Measurements from ENCODE around the gene POLN.

POLN gene

DNA sequence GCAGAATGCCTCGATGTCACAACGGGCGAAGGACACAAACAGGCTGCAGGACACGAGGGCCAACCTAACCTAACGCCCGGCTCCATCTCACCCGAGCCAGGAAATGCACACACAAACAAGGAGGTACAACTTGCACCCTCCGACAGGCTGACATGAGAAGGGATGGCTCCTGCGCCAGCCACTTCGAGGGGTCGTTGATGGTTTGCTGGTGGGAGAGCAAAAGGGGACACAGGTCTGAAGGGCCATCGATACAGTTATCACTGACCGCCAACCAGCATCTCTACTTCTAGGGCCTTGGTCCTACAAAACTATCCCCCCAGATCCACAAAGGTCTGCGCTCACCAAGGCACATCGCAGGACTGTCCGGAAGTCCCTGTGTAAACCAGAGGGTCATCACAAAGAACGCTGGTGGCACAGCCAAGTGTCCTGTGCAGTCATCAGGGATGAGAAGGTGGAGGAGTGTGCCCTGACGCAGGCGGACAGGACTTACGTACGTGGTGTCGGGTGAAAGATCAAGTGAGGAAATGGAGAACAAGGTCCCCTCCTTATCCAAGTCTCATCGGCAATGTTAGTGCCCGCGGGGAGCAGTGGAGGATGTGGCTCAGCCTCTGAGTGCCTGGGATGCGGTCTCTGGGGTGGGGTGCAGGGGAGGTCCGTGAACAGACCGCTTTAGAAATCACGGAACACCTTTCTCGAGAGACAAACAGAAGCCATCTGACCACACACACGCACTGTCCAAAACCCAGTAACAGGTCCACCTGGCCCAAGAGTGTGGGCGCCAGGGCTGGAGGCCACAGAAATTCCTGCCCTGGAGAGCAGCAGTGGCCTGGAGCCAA, 13.0 kb upstream of the POLN start:
- intact Hi-C loops (cut with micrococcal nuclease) = no loop called here
- H3K4me1 Mint-ChIP-seq (ENCODE audit: low read depth) = peaks cover 31% of the 10 kb centered on the region
- no peak overlapping the region for H3K4me3 Mint-ChIP-seq
- no peaks in the 10 kb centered on the region for H3K9me3 Mint-ChIP-seq
- H3K27me3 Mint-ChIP-seq = no peaks in the 10 kb centered on the region
- H3K36me3 Mint-ChIP-seq (ENCODE audit: low read depth) = peaks cover 100% of the 10 kb centered on the region
- no peak overlapping the region for H3K27ac Mint-ChIP-seq

DNA sequence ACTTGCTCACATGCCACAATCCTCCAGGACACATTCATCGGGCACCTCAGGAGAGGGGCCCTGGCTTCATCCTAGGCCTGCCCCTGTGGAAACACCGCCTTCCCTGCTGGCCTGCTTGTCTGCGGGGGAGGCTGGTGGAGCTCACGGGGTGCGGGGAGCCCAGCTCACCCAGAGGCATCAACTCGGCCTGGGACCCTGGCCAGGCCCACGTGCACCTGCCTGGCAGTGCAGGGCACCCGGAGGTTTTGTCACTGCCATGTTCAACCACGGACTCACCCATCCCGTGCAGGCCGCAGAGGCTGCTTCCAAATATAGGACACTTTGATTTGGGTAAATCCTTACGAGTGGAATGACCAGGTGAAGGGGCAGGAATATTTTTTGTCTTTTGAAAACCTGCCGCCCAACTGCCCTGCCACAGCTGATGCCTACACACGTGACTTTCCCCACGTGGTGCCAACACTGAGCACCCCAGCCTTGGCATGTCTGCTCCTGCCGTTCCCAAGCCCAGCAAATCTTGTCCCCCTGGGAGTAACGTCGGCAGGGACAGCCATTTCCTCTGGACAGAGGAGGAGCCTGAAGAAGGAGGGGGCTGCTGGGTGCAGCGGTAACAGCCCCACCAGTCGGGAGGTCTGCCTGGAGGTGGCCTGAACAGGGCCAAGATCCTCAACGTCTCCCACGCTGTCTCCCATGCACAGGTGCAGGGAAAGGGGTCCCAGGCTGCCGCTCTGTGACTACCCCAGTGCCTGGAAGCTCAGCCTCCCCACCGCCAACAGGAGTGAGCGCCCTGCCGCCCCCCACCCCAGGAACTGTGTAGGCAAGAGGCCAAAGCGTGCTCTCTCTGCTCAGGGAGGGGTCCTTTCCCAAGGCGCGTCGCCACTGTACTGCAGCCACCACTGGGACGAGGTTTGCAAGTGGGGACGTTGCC, 11.5 kb upstream of the POLN start:
- Mint-ChIP-seq H3K4me1 (ENCODE audit: low read depth) (peaks cover 25% of the 10 kb centered on the region), H3K4me3 (no peak overlapping the region), H3K9me3 (no peaks in the 10 kb centered on the region), H3K27me3 (no peaks in the 10 kb centered on the region), H3K27ac (no peak overlapping the region), H3K36me3 (ENCODE audit: low read depth) (peaks cover 100% of the 10 kb centered on the region)
- intact Hi-C loops (cut with micrococcal nuclease) = no loop called here

DNA sequence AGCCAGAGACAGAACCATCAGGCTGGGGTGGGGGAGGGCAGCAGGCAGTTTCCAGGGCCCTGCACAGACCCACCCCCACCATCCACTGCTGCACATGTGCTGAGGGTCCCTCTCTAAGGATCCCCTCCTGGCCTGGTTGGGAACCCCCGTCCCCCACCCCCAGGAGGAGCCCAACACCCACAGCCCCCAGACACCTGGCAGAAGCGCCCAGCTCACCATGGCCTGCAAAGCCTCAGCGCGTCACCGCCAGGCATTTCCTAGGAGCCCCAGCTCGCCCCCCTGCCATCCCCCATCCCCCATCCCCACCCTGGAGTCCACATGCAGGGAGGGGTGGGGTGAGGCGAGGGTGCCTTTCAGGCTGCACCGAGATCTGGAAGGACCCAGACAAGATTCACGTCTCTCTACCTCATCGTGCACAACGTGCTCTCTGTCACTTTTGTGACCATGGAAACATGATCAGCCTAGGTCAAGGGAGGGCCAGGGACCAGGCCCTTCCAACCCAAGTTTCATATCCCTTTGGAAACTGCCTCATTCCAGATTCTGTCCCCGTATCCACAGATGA, 10.7 kb upstream of the POLN start:
- peaks cover 18% of the 10 kb centered on the region for H3K4me1 Mint-ChIP-seq (ENCODE audit: low read depth)
- intact Hi-C loops (cut with micrococcal nuclease) = no loop called here
- H3K9me3 Mint-ChIP-seq = no peaks in the 10 kb centered on the region
- no peaks in the 10 kb centered on the region for H3K27me3 Mint-ChIP-seq
- H3K36me3 Mint-ChIP-seq (ENCODE audit: low read depth) = peaks cover 100% of the 10 kb centered on the region
- no peak overlapping the region for H3K27ac Mint-ChIP-seq
- no peak overlapping the region for H3K4me3 Mint-ChIP-seq

DNA sequence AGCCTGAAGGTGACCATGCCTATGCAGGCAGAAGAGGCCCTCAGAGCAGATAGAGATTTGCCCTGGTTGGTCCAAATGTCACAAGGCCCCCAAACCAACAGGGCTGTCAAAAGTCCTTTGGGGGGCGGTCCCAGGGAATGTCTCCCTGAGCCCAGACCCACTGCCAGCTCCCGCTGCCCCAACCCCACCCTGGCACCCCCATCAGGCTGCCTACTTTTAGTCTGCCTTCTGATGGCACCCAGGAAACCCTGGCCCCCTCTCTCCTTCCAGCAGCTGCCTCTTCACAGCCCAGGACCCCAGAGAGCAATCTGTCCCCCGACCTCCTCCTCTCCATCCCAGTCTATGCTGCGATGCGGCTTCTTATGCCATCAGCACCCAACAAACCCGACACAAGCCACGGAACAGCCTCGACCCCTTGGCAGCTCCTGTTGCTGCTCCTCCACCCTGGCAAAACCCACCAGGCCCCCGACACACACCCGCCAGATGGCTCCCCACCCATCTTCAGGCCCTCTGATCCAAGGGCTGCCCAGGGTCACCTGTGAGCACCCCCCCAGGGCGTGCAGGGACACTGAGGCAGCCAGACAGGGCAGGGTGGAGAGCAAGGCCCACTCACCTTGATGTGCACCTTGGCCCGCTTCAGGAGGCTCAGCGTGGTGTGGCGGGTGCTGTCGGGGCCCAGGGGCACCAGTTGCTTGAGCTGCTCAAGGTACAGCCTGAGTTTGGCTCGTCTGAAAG, 10.0 kb upstream of the POLN start:
- Mint-ChIP-seq H3K4me1 (ENCODE audit: low read depth) (peaks cover 13% of the 10 kb centered on the region), H3K27me3 (no peaks in the 10 kb centered on the region), H3K9me3 (no peaks in the 10 kb centered on the region), H3K36me3 (ENCODE audit: low read depth) (peaks cover 100% of the 10 kb centered on the region), H3K4me3 (no peak overlapping the region), H3K27ac (no peak overlapping the region)
- intact Hi-C loops (cut with micrococcal nuclease) = no loop called here

DNA sequence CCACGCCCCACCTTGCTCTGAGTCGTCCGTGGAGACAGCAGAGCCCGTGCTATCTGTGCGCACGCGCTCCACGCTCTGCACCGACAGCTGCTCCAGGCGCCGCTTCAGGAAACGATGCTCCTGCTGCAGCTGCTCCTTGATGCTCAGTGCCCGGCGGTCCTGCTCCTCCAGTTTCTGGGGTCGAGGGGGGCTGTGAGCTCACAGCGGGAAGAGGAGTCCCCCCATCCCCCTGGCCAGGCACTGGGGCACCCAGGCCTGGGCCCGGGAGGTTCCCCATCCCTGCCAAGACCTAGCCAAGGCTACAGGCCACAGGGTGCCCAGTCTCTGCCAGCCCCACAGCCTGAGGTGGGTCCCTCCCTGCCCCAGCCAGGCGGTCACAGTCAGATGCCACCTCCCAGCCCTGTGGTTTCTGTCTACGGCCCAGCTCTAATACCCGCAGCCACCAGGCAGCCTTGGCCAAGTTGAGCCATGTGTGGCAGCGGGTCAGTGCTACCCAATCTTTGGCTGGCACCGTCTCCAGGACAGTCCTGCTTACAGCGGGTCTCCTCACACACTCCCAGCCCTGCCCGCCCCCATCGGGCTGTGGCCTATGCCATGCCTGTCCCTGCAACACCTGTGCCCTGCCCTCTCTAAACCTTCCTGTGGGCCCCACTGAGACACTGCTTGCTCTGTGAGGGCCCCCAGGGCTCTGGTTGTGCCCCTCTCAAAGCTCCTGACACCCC, 9.3 kb upstream of the POLN start:
- Mint-ChIP-seq H3K4me1 (ENCODE audit: low read depth) (peaks cover 15% of the 10 kb centered on the region), H3K27me3 (no peaks in the 10 kb centered on the region), H3K4me3 (no peak overlapping the region), H3K36me3 (ENCODE audit: low read depth) (peaks cover 98% of the 10 kb centered on the region), H3K9me3 (no peaks in the 10 kb centered on the region), H3K27ac (no peak overlapping the region)
- intact Hi-C loops (cut with micrococcal nuclease) = no loop called here

DNA sequence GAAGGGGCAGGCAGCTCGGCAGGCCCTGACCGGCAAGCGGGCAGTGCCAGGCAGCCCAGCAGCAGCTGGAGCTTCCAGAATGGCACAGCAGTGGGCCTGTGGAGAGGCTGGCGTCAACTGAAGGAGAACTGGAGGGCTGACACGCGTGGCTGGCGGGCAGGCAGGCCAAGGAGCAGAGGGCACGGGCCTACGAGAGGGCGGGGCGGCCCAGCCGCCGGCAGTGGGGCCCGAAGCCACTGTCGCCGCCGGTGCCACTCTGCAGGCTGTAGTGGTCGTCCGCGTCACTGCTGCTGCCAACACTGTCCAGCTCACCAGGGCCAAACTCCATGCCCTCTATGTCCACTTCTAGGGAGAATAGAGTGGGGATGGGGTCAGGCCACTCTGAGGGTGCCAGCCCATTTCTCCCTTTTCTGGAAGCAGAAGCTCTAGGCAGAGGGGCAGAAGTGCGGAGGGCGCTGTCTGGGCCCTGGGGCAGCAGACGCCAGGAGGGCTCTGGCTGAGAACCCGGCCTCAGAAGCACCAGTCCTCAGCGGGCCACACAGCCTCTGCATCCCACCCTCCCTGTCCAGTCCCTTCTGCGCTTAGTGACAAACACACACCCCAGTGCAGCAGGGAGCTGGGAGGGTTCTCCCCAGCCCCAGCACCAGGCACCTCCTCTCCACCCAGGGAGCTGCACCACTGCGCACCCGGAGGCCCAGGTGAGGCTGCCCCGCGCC, 8.6 kb upstream of the POLN start:
- intact Hi-C loops (cut with micrococcal nuclease) = no loop called here
- Mint-ChIP-seq H3K27ac (no peak overlapping the region), H3K36me3 (ENCODE audit: low read depth) (peaks cover 91% of the 10 kb centered on the region), H3K27me3 (no peaks in the 10 kb centered on the region), H3K9me3 (no peaks in the 10 kb centered on the region), H3K4me3 (no peak overlapping the region), H3K4me1 (ENCODE audit: low read depth) (peaks cover 21% of the 10 kb centered on the region)

DNA sequence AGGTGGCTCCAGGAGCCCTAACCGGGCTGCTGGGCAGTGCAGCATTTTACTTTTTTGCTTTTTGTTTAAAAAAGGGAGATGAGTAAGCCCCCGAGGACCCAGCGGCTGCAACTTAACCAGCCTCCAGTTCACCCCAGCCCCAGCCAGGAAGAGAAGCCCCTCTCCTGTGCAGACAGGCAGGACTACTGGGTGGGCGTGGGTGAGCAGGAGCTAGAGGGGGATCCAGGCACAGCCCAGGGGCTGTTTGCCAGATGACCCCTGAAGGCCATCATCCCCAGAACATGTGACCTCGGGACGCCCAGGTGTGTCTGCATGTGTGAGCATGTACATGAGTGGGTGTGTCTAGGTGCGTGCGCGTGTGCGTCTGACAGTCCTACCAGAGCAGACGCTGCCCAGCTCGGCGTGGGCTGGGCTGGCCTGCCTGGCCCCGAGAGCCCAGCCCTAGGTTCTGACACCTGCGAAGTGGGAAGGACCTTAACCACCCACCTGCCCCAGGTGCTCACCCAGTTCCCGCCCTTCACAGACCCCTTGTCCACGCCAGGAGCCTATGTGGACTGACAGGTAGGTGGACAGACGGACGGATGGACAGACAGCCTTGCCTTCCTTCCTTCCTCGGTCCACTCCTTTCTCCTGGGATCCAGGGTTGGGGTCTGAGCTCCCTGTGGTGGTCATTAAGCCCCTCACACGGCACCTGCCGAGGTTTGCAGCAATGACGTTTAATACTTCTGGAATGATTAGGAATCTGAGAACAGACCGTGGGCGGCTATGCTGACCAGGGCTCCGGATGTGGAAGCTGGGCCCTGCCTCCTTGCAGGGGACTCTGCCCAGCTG, 7.8 kb upstream of the POLN start:
- Mint-ChIP-seq H3K4me3 (no peak overlapping the region), H3K27me3 (no peaks in the 10 kb centered on the region), H3K36me3 (ENCODE audit: low read depth) (peaks cover 83% of the 10 kb centered on the region), H3K4me1 (ENCODE audit: low read depth) (peaks cover 28% of the 10 kb centered on the region), H3K27ac (no peak overlapping the region), H3K9me3 (no peaks in the 10 kb centered on the region)
- intact Hi-C loops (cut with micrococcal nuclease) = no loop called here

DNA sequence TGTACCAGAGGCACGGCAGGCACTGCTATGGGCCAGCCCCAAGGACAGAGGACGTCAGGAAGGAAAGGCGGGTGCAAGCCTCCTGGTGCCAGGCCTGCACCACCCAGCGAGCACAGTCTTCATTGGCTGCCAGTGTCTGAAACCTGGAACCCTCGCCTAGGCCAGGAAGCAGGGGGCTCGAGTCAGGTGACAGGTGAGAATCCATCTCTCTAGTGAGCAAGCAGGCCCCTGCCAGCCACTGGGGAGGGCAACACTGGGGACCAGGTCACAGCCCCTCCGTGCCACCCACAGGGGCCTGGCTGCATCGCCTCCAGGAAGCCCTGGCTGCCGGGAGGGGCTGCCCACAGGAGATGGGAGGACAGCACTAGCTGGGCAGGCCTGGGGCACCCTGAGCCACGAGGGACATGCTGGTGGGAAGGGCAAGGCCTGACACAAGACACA, 6.9 kb upstream of the POLN start:
- Mint-ChIP-seq H3K36me3 (ENCODE audit: low read depth) (peaks cover 74% of the 10 kb centered on the region), H3K9me3 (no peaks in the 10 kb centered on the region), H3K27me3 (no peaks in the 10 kb centered on the region), H3K4me1 (ENCODE audit: low read depth) (peaks cover 36% of the 10 kb centered on the region), H3K27ac (no peak overlapping the region), H3K4me3 (no peak overlapping the region)
- intact Hi-C loops (cut with micrococcal nuclease) = no loop called here

DNA sequence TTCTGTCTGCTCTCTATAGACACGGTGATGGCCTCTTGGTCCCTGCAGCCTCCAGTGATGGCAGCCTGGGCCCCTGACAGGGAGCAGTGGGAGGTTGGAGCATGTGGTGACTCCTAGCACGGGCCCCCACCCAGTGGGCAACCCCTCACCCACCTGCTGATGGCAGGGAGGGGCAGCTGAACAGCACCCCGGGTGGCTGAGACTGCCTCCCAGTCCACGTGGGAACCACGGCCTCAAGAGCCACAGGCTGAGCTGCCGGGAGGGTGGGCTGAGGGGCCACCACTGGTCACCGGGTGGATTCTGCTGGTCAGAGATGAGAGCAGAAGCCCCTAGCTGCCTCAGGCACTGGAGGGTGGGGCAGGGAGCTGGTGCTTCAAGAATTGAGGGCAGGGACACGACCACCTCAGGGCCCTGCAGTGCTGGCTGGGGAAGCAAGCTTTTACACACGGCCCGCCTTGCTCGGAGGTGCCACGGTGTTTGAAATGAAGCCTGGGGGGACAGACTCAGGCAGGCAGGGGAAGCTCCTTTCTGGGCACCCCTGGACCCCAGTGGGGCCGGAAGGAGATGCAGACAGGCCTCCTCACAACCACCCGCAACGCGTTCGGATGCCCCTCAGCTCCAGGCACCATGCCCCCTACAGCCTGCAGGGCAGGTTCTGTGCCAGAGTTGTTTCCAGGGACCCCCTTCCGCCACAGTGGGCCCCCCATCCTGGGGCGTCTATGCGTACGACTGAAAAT, 6.3 kb upstream of the POLN start:
- Mint-ChIP-seq H3K27me3 (no peaks in the 10 kb centered on the region), H3K36me3 (ENCODE audit: low read depth) (peaks cover 68% of the 10 kb centered on the region), H3K9me3 (no peaks in the 10 kb centered on the region), H3K4me3 (no peak overlapping the region), H3K27ac (no peak overlapping the region), H3K4me1 (ENCODE audit: low read depth) (peaks cover 38% of the 10 kb centered on the region)
- intact Hi-C loops (cut with micrococcal nuclease) = no loop called here

DNA sequence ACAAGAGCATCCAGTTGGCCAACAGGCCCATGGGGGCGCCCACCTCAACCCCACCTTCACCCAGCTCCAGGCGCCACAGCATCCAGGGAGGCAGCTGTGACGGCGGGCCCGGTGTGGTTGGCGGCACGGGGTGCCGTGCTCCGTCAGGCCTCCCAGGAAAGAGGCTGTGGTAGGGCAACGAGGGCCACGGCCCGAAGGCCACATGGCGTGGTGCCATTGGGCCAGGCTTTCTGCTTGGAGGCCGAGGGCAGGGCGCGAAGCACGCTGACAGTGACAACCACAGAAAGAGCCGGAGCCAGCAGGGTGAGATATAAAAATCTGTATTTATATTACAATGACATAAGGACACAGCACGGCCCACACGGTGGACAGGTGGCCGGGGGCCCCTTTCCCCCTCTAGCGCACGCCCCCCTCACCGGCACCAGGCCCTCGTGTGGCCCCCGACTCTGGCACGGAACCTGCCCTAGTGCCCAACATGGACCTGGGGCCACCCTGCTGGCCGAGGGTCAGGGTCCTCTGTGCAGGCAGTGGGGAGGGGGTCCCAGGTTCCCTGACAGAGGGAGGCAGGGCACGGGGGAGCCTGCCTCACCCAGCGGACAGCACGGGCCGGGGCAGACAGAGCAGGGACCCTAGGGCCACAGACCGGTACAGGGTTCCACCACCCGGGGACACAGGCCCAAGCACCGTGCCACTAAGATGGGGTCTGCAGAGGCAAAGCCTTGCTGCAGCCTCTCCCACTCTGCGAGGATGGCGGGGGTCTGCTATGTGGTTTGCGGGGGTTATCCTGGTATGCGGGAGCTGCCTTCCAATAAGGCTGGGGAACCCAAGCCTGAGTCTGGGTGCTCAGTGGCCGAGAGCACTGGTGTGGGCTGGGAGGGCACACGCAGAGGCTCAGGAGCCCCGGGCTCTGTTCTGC, 5.5 kb upstream of the POLN start:
- peaks cover 59% of the 10 kb centered on the region for H3K36me3 Mint-ChIP-seq (ENCODE audit: low read depth)
- no peak overlapping the region for H3K27ac Mint-ChIP-seq
- H3K4me1 Mint-ChIP-seq (ENCODE audit: low read depth) = peaks cover 34% of the 10 kb centered on the region
- no peak overlapping the region for H3K4me3 Mint-ChIP-seq
- H3K9me3 Mint-ChIP-seq = no peaks in the 10 kb centered on the region
- H3K27me3 Mint-ChIP-seq = no peaks in the 10 kb centered on the region
- intact Hi-C loops (cut with micrococcal nuclease) = no loop called here
